PC-3 (cell line): ENCODE results near the gene HIPK2. TPM values are rescaled to one million over a fixed set of nuclear protein-coding genes. Genes with fewer than 3 reads are reported as not detected.

Experiments used
- ATAC-seq: fragments of 200-7000 bp; cut with Tn5 transposase; 2 replicates; pipeline ENCODE4 v1.9.1; 2020; ENCODE audit warnings: mild to moderate bottlenecking, moderate library complexity
- BruUV-seq: library from RNA; stranded (reverse); fragments of 400-500 nt; replicated peaks from 2 replicates; lab custom pipeline; 2021; lab: Mats Ljungman, UMichigan
- CTCF ChIA-PET: fragments of 300-600 bp; sonication (Branson Sonifier 250); formaldehyde crosslinking; loops from one replicate; lab custom pipeline; 2022; ENCODE audit warnings: antibody characterized with exemption; lab: Charles Lee
- POLR2A ChIA-PET: fragments of 300-600 bp; sonication (Branson Sonifier 250); formaldehyde crosslinking; loops from one replicate; lab custom pipeline; 2022; ENCODE audit warnings: antibody characterized with exemption; ENCODE audit not compliant: unreplicated experiment; lab: Charles Lee
- DNase-seq: peaks from one replicate; pipeline ENCODE4 v3.0.0-alpha.2; 2015
- H2AFZ ChIP-seq: fragments of 300-600 bp; sonication (generic); 2 replicates; pipeline ENCODE4 v1.6.0; 2016; ENCODE audit warnings: antibody characterized with exemption, low read length
- H3F3A ChIP-seq: fragments of 300-600 bp; sonication (generic); one replicate; pipeline ENCODE4 v1.6.0; 2017; ENCODE audit warnings: antibody characterized with exemption, low read length, control low read depth, mild to moderate bottlenecking; ENCODE audit not compliant: unreplicated experiment
- H3K27ac ChIP-seq: fragments of 300-600 bp; sonication (generic); 2 replicates; pipeline ENCODE4 v1.5.1; 2016; ENCODE audit warnings: mild to moderate bottlenecking, low read length
- H3K27me3 ChIP-seq: fragments of 300-600 bp; sonication (generic); 2 replicates; pipeline ENCODE4 v1.6.1; 2016; ENCODE audit warnings: low read length, mixed read lengths
- H3K36me3 ChIP-seq: fragments of 300-600 bp; sonication (generic); 2 replicates; pipeline ENCODE4 v1.6.1; 2016; ENCODE audit warnings: low read depth, mixed run types, low read length, mixed read lengths
- H3K4me1 ChIP-seq: fragments of 300-600 bp; sonication (generic); 2 replicates; pipeline ENCODE4 v1.5.1; 2016; ENCODE audit warnings: low read length; ENCODE audit not compliant: insufficient read depth
- H3K4me2 ChIP-seq: fragments of 300-600 bp; sonication (generic); 2 replicates; pipeline ENCODE4 v1.6.0; 2016; ENCODE audit warnings: low read length
- H3K4me3 ChIP-seq: fragments of 300-600 bp; sonication (generic); 2 replicates; pipeline ENCODE4 v1.5.1; 2016; ENCODE audit warnings: mild to moderate bottlenecking, low read length, mixed read lengths
- H3K79me2 ChIP-seq: fragments of 300-600 bp; sonication (generic); 2 replicates; pipeline ENCODE4 v1.6.1; 2017; ENCODE audit warnings: low read length, mixed read lengths
- H3K9ac ChIP-seq: fragments of 300-600 bp; sonication (generic); 2 replicates; pipeline ENCODE4 v1.6.0; 2016; ENCODE audit warnings: mild to moderate bottlenecking, low read length
- H3K9me2 ChIP-seq: fragments of 300-600 bp; sonication (generic); replicated peaks from 2 replicates; pipeline ENCODE4 v1.6.1; 2016; ENCODE audit warnings: mixed run types, low read length, mixed read lengths
- H3K9me3 ChIP-seq: fragments of 300-600 bp; sonication (generic); 2 replicates; pipeline ENCODE4 v1.6.1; 2016; ENCODE audit warnings: low read length, mixed read lengths
- H4K20me1 ChIP-seq: fragments of 300-600 bp; sonication (generic); 2 replicates; pipeline ENCODE4 v1.6.1; 2016; ENCODE audit warnings: low read length, mixed read lengths
- CTCF ChIP-seq: fragments of 300-600 bp; sonication (generic); conservative IDR thresholded peaks from 2 replicates; pipeline ENCODE4 v1.5.1; 2017; ENCODE audit warnings: antibody characterized with exemption, low read depth, mild to moderate bottlenecking, low read length
- EZH2 ChIP-seq: fragments of 300-600 bp; sonication (generic); IDR thresholded peaks from one replicate; pipeline ENCODE4 v1.6.1; 2017; ENCODE audit warnings: antibody characterized with exemption, mild to moderate bottlenecking, low read length; ENCODE audit not compliant: unreplicated experiment
- EZH2phosphoT487 ChIP-seq: fragments of 300-600 bp; sonication (generic); IDR thresholded peaks from 2 replicates; pipeline ENCODE4 v1.6.1; 2018; ENCODE audit warnings: mild to moderate bottlenecking, antibody characterized with exemption, low read length, borderline replicate concordance
- intact Hi-C: fragments of 100-400 bp; cut with micrococcal nuclease; formaldehyde crosslinking; loops from 2 replicates; pipeline ENCODE4 v1.9.0; 2023
- total RNA-seq: library from RNA; depleted of rRNA; stranded (reverse); fragments of >200 nt; gene quantifications from 2 replicates; pipeline ENCODE4 v1.2.3, GENCODE V29; 2014

HIPK2 gene
- total RNA-seq, 1 experiment from 2014 or later: 38.1 TPM

GRCh38 chr7:139798221-139798620, 20.4 kb upstream of the HIPK2 start:
- Histone ChIP-seq H4K20me1 (no peaks in the 10 kb centered on the region), H3K27ac (no peak overlapping the region), H2AFZ (no peak overlapping the region), H3K36me3 (no peaks in the 10 kb centered on the region; the same call in 1 of the 2 replicates), H3K9me3 (no peaks in the 10 kb centered on the region), H3K27me3 (no peaks in the 10 kb centered on the region), H3K4me1 (no peaks in the 10 kb centered on the region), H3K4me3 (no peak overlapping the region), H3K4me2 (no peak overlapping the region), H3K9ac (no peak overlapping the region), H3K79me2 (no peaks in the 10 kb centered on the region), H3K9me2 (no peaks in the 10 kb centered on the region), H3F3A (no peaks in the 10 kb centered on the region)
- no peak for ATAC-seq
- POLR2A ChIA-PET: no interaction called here
- TF ChIP-seq EZH2: no peak
- TF ChIP-seq CTCF: no peak
- TF ChIP-seq EZH2phosphoT487: no peak
- intact Hi-C loops: no loop called here
- no TSS peak for BruUV-seq
- no peak for DNase-seq
- CTCF ChIA-PET: no interaction called here

- Histone ChIP-seq H3K36me3 (no peaks in the 10 kb centered on the region; the same call in 1 of the 2 replicates), H3K4me3 (no peak overlapping the region), H4K20me1 (no peaks in the 10 kb centered on the region), H3K9me3 (no peaks in the 10 kb centered on the region), H3K4me2 (no peak overlapping the region), H3K4me1 (no peaks in the 10 kb centered on the region), H3K27ac (no peak overlapping the region), H2AFZ (no peak overlapping the region), H3K9me2 (no peaks in the 10 kb centered on the region), H3K27me3 (no peaks in the 10 kb centered on the region), H3K79me2 (no peaks in the 10 kb centered on the region), H3K9ac (no peak overlapping the region), H3F3A (no peaks in the 10 kb centered on the region)
- ChIA-PET CTCF (no interaction called here), POLR2A (no interaction called here)
- DNase-seq (no peak), ATAC-seq (no peak)
- TF ChIP-seq CTCF: no peak
- TF ChIP-seq EZH2: no peak
- TF ChIP-seq EZH2phosphoT487: no peak
- no TSS peak for BruUV-seq
- intact Hi-C loops: no loop called here
Measured at GRCh38 chr7:139797607-139798006, 19.8 kb upstream of the HIPK2 start.

- H3F3A ChIP-seq: no peaks in the 10 kb centered on the region
- ATAC-seq: no peak
- intact Hi-C loops: no loop called here
- ChIA-PET CTCF (no interaction called here), POLR2A (no interaction called here)
- no peaks in the 10 kb centered on the region for H4K20me1 ChIP-seq
- no peak overlapping the region for H3K4me3 ChIP-seq
- no peak for DNase-seq
- H3K9me3 ChIP-seq: no peaks in the 10 kb centered on the region
- H3K4me1 ChIP-seq: no peaks in the 10 kb centered on the region
- H3K79me2 ChIP-seq: no peaks in the 10 kb centered on the region
- H3K9ac ChIP-seq: no peak overlapping the region
- peaks cover 4% of the 10 kb centered on the region; the same call in 1 of the 2 replicates for H3K36me3 ChIP-seq
- no peaks in the 10 kb centered on the region for H3K27me3 ChIP-seq
- no peak overlapping the region for H3K27ac ChIP-seq
- H3K4me2 ChIP-seq: no peak overlapping the region
- TF ChIP-seq CTCF (no peak), EZH2phosphoT487 (no peak), EZH2 (no peak)
- H3K9me2 ChIP-seq: no peaks in the 10 kb centered on the region
- no peak overlapping the region for H2AFZ ChIP-seq
- BruUV-seq: no TSS peak
Measured at GRCh38 chr7:139791316-139791715, 13.5 kb upstream of the HIPK2 start.
